Testis (tissue), 3 donors: ENCODE measurements around the gene PPARD. TPM values are rescaled to one million over a fixed set of nuclear protein-coding genes. Genes with fewer than 3 reads are reported as not detected.
A peak's percentile ranks its signal among the peaks of the same experiment; 100 is the strongest.

Experiments used
- DNase-seq: peaks from one replicate; pipeline ENCODE4 v3.0.0-alpha.2; 2019
- H3K27ac ChIP-seq, 2 donors: fragments of 200-600 bp; sonication (generic); one replicate each; pipeline ENCODE4 v1.5.1; 2019
- H3K27me3 ChIP-seq: fragments of 200-600 bp; sonication (generic); one replicate; pipeline ENCODE4 v1.5.1; 2019
- H3K36me3 ChIP-seq: fragments of 200-600 bp; sonication (generic); one replicate; pipeline ENCODE4 v1.5.1; 2017; ENCODE audit warnings: low read depth; ENCODE audit errors: missing control alignments
- H3K4me1 ChIP-seq: fragments of 200-600 bp; sonication (generic); one replicate; pipeline ENCODE4 v1.5.1; 2019
- H3K4me3 ChIP-seq, 2 donors: fragments of 200-600 bp; sonication (generic); one replicate each; pipeline ENCODE4 v1.5.1; 2017 to 2019
- H3K9me3 ChIP-seq: fragments of 200-600 bp; sonication (generic); one replicate; pipeline ENCODE4 v1.5.1; 2017
- POLR2A ChIP-seq: fragments of 450-650 bp; IDR thresholded peaks from one replicate; pipeline ENCODE4 v1.6.1; 2017; ENCODE audit warnings: antibody characterized with exemption, mild to moderate bottlenecking, moderate library complexity
- WGBS, 2 donors: methylation state at CpG; one replicate each; pipeline ENCODE4 v1.1.5; 2018; 5-methylcytosine and 5-hydroxymethylcytosine counted together
- intact Hi-C: fragments of 100-400 bp; cut with DNase I; formaldehyde crosslinking; loops from one replicate; pipeline ENCODE4 v1.15.1; 2023; ENCODE audit warnings: low total_unique reads
- polyA plus RNA-seq: library from polyadenylated mRNA; stranded (reverse); fragments of 350-450 nt; fragmentation: Illumina TruSeq; extraction: RNeasy Lipid Tissue Mini Kit (QIAGEN cat#74804); gene quantifications from one replicate; pipeline ENCODE4 v1.2.3, GENCODE V29; 2014; ENCODE audit warnings: low read depth, low replicate concordance; ENCODE audit not compliant: insufficient read depth
- total RNA-seq, 2 donors: library from RNA; depleted of rRNA; stranded (reverse); fragments of >200 nt; gene quantifications; one replicate each; pipeline ENCODE4 v1.2.3, GENCODE V29; 2016
- TF ChIP-seq, protein P1 (sequence below), 3 experiments: fragments of 450-650 bp in 2 of 3; fragments of 200-600 bp in 1 of 3; sonication (generic) in 1 of 3; IDR thresholded peaks; one replicate each; pipeline ENCODE4 v1.5.1; 2016 to 2019; ENCODE audit warnings: antibody characterized with exemption in 3 of 3, mild to moderate bottlenecking in 2 of 3, moderate library complexity in 1 of 3

The PPARD gene
- total and polyA plus RNA-seq, 3 donors from 2014 or later, result 21.0 to 23.0 (median 21.5) TPM

DNA sequence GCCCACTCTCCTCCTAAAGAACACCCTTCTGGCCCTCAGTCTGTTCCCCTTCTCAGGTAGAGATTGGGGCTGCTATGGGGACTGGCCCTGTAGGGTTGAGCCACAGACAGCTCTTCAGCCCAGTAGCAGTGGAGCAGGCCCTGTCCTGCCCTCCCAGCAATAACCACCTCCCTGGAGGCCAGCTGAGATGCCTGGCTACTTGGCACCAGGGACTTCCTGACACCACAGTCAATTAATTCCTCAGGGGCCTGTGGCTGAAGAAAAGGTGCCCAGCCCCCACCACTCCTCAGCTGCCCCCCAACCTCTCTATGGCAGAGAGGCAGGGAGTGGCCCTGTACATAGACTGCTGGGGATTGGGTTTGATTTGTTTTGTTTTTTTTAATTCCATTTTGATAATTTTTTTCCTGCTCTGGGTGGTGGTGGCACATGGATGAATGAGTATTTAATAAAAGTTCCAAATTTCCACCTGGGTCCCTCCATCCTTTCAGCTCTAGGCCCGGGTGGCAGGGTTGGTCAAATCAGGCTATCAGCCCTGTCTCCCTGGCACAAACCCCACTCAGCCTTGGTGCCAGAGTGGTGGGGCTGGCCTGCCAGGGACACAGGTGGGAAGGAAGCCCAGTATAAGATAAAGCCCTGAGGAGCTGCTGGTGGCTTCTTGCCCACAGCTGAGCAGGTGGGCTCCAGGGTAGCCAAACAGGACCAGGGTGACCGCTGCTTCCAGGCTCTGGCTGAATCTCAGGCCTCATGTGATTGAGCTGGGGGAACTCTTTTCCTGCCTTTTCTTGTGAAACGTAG is 46.6 kb upstream of the PPARD start:
- Histone ChIP-seq H3K4me1 (peaks cover 4% of the 10 kb centered on the region), H3K27ac (no peak overlapping the region), H3K27me3 (no peaks in the 10 kb centered on the region), H3K36me3 (no peaks in the 10 kb centered on the region), H3K4me3 (no peak overlapping the region), H3K9me3 (no peaks in the 10 kb centered on the region)
- intact Hi-C loops, result no loop called here
- TF ChIP-seq, protein P1, sequence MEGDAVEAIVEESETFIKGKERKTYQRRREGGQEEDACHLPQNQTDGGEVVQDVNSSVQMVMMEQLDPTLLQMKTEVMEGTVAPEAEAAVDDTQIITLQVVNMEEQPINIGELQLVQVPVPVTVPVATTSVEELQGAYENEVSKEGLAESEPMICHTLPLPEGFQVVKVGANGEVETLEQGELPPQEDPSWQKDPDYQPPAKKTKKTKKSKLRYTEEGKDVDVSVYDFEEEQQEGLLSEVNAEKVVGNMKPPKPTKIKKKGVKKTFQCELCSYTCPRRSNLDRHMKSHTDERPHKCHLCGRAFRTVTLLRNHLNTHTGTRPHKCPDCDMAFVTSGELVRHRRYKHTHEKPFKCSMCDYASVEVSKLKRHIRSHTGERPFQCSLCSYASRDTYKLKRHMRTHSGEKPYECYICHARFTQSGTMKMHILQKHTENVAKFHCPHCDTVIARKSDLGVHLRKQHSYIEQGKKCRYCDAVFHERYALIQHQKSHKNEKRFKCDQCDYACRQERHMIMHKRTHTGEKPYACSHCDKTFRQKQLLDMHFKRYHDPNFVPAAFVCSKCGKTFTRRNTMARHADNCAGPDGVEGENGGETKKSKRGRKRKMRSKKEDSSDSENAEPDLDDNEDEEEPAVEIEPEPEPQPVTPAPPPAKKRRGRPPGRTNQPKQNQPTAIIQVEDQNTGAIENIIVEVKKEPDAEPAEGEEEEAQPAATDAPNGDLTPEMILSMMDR (IDR thresholded peaks at IDR 0.05), result no peak
- TF ChIP-seq POLR2A, result no peak
- DNase-seq, result no peak
- WGBS, 2 donors, result 52 to 61% methylated on average over 3 of the region's 3 CpGs

DNA sequence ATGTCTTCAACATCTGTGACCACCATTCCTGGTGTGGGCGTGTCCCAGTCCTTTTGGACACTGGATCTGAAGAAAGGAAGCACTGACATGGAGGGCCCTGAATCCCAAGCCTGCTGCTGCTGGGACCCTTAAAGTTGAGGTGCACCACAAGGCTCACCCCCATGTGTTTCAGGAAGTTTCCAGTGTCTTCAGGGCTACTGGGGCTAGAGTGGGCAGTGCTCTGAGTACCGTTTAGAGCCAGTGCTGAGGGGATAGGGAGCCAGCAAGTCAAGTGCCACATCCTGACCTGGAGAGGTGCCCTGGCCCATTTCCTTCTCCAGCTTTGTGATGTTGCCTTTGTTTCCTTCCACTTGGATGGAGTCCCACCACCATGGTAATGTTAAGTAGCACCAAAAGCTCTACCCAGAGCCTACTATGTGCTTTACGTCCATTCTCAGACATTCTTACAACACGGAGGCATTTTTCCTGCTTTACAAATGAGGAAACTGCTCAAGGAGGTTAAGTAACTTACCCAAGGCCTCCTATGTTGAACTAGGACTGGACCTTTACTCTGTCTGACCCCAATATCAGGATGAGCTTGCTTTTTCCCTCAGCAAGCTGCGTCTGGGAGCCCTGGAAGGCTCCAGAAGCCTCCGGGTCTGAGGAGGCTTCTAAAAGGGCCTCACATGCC is 45.3 kb upstream of the PPARD start:
- Histone ChIP-seq H3K27ac (peak overlapping the region in 1 of 2 donors; percentile 15), H3K4me3 (no peak overlapping the region), H3K4me1 (peaks cover 4% of the 10 kb centered on the region), H3K9me3 (no peaks in the 10 kb centered on the region), H3K27me3 (no peaks in the 10 kb centered on the region), H3K36me3 (no peaks in the 10 kb centered on the region)
- no peak for DNase-seq
- TF ChIP-seq, protein P1 (IDR thresholded peaks at IDR 0.05), result no peak
- TF ChIP-seq POLR2A, result no peak
- intact Hi-C loops, result no loop called here
- 72 to 77% methylated on average over 6 of the region's 6 CpGs for WGBS, 2 donors

DNA sequence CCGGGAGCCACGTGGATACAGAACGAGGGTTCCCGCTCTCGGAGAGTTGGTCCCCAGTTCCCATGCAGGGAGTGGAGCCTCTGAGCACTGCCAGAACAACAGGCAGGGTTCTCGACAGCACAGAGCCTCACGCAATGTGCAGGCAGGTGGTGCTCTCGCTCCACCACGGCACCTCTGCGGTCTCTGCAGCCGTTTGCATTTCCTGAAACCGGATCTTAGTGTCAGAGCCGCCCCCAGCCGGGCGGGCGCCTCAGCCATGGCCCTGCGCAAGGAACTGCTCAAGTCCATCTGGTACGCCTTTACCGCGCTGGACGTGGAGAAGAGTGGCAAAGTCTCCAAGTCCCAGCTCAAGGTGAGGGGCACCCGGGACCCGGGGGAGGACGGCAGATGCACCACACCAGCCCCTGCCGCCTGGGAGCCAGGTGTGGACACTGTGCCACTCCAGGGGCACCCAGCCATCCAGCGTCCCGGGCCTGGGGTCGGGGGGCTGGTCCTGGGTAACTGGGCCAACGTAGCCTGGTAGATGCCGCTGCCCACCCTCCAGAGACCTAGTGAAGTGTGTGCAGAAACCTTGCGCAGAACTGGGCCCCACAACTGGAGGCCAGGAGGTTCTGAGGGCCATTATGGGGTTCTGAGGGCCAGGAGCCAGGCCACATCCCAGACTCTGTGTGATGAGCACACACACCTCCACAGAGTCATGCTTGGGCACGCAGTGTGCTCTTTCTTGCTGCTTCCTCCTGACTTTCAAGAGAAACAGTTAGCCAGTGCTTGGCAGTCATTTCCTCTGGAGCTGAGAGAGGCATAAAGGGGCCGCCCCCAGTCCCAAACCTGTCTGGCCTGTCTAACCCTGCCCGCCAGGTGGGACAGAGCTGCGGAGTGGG is 44.5 kb upstream of the PPARD start, which contains the start of gene DEF6:
TSS of gene DEF6 (plus strand) at position 218 of the 881 bp plus-strand sequence. CDS start at position 257, 39 bp downstream.
- peak within 1 kb of the TSS in 1 of 2 donors; percentile 24 for H3K4me3 ChIP-seq
- peak; percentile 80 for DNase-seq
- no peaks in the 10 kb centered on the region for H3K27me3 ChIP-seq
- 46% methylated on average over 20 to 35 of the region's 35 CpGs for WGBS, 2 donors
- H3K27ac ChIP-seq, result peak within 1 kb of the TSS in 1 of 2 donors; percentile 41
- intact Hi-C loops, result no loop called here
- H3K4me1 ChIP-seq, result peaks cover 4% of the 10 kb centered on the region
- no peaks in the 10 kb centered on the region for H3K36me3 ChIP-seq
- TF ChIP-seq POLR2A, result no peak
- TF ChIP-seq, protein P1 (IDR thresholded peaks at IDR 0.05), result peak; percentile 30 to 46 (median 33)
- no peaks in the 10 kb centered on the region for H3K9me3 ChIP-seq

DNA sequence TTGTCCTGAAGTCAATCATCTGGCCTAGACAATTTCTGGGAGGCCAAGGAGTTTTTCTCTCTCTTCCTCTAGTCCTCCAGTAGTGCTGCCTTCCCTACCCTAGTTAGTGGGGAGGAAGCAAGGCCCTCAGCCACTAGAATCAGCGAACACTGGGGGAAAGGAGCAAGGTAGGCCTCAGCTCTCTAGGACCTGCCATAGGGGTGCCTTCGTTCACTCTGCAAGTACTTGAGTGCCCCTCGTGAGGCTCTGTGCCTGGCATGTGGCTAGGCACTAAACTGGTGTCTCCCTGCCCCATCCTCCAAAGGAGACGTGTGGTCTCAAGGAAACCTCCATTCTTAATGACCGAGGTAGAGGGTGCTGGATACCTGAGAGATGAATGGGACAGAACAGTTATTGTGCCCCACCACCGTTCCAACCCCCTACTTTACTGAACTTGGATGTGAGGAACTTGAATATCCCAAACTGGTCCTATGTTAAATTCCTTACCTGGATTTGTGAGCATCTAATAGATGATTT is 43.7 kb upstream of the PPARD start:
- TF ChIP-seq POLR2A, result no peak
- TF ChIP-seq, protein P1 (IDR thresholded peaks at IDR 0.05), result no peak
- Histone ChIP-seq H3K4me1 (peaks cover 4% of the 10 kb centered on the region), H3K27ac (no peak overlapping the region), H3K27me3 (no peaks in the 10 kb centered on the region), H3K9me3 (no peaks in the 10 kb centered on the region), H3K36me3 (no peaks in the 10 kb centered on the region), H3K4me3 (no peak overlapping the region)
- DNase-seq, result no peak
- intact Hi-C loops, result no loop called here
- WGBS, 2 donors, result 70 to 86% methylated on average over 6 of the region's 6 CpGs
